NCI-H2171 treated with DMSO at 0.1 percent for 48 hours (cell line): ENCODE results near the gene FBXW11.
A peak's percentile ranks its signal among the peaks of the same experiment; 100 is the strongest.
"Not testable (repeated sequence)": the region's sequence is repeated elsewhere in the genome, so short reads cannot be mapped to it uniquely, and the experiment has no call there.

Experiments used
- DNase-seq: peaks from one replicate; lab custom pipeline; 2025; lab: John Stamatoyannopoulos, UW

FBXW11 gene

DNA sequence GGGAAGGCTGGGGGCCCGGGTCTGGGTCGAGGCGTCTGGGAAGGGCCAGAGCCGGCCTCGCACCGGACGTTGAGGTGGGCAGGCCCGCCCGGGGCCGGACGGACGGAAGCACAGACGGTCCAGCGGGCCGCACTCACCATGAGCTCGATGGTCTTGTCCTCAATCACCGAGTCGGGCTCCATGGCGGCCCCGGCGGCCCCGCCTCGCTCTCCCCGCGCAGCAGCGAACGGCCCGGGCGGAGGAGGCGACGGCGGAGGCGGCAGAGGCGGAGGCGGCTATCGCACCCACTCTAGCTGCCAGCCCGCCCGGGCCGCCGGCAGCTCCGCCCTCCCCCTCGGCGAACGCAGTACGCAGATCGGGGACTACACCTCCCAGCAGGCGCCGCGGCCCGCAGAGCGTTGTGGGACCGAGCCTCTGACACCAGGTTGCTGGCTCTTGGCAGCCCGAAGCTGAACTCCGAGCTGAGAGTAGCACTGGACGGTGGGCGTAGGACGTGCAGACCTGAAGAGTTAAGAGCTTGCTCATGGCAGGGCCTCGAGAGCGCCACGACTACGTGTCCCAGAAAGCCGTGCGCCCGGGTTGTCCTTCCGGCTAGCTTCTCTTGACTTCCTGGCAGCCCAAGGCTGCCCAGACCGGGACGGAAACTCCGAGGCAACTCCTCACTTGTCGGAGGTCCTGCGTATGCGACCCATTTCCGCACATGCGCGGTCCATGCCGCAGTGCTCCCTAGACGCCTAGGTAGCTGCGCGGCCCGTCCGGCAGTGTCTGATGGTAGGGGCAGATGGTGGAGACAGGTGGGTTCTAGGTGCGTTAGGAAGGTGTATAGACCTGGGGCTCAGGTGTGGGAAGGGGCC, at the start of gene FBXW11:
Gene FBXW11, minus strand, starts transcription at position 318 of the 854 bp plus-strand sequence. Its CDS starts 136 bp downstream, at position 182.
- peak; percentile 90 for DNase-seq

- no peak for DNase-seq
Measured at GRCh38 chr5:172055996-172056395, 49.6 kb upstream of the FBXW11 start.

DNA sequence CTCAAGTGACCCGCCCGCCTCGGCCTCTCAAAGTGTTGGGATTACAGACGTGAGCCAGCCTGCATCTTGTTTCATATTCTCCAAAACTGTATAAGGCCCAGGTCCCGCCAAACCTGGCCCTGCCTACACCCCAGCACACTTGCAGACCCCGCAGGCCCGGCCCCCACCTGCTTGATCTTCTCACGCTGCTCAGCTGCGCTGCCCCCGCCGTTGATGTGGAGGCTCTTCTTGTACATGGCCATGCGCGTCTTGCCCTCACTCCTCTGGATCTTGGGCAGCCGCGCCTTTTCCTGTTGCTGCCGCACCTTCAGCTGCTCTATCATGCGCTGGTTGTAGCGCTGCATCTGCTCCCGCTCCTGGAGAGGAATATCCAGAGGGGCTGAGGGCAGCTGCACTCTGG, 49.0 kb upstream of the FBXW11 start:
- DNase-seq: no peak

DNA sequence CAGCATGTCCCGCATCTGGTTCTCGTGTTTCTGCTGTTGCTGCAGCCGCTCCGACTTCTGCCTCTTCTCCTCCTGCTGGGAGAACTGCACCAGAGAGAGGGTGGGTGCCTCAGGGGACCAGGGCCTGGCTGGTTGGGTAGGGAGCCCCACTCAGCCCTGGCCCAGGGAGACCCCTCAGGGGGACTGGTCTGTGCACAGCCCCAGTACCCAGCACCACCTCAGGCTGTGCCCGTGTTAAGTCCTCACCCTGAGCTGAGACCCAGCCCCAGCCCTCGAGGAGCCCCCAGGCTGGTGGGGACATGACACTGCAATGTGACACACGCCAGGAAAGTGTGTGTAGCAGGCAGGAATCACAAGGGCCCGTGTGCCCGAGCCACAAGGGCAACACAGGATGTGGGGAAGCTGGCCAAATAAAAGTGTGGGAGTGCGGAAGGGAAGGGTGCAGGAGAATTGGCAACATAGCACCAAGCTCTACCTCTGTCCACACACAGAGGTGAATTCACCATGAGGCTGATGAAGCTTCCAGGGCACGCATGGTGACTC, 48.2 kb upstream of the FBXW11 start:
- DNase-seq: no peak

DNA sequence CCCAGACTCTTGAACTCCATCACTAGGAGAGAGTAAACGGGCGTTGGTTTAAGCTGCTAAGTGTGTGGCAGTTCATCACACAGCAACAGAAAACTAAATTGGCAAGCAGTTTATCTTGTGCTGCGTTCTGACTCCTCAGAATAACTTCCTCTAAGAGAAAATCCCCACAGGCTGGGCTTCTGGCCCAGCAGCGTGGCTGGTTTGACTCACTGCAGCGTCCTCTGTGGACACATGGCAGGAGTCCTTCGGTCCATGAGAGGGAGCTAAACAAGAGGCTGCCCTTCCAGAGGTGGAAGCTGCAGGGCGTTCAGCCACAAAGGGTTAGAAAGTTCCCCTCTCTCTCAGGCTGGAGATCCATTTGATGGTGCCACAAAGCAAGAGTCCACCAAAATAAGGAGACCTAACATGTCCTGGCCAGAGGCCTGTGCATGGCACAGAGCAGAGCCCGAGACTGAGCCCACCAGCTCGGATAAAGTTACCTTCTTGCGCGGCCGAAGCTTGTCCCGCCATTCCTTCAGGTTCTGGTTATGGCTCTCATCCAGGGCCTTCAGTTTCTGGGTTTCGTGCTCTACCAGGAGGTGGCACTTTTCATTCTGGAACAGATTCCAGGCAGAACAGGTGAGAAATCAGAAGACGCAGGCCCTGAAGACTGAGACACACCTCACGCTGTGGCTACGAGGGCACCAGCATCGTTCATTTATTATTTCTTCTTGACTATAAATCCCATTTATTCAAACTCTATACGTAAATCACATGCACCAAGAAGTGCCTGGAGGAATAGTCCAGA, 46.2 kb upstream of the FBXW11 start:
- DNase-seq: no peak

DNA sequence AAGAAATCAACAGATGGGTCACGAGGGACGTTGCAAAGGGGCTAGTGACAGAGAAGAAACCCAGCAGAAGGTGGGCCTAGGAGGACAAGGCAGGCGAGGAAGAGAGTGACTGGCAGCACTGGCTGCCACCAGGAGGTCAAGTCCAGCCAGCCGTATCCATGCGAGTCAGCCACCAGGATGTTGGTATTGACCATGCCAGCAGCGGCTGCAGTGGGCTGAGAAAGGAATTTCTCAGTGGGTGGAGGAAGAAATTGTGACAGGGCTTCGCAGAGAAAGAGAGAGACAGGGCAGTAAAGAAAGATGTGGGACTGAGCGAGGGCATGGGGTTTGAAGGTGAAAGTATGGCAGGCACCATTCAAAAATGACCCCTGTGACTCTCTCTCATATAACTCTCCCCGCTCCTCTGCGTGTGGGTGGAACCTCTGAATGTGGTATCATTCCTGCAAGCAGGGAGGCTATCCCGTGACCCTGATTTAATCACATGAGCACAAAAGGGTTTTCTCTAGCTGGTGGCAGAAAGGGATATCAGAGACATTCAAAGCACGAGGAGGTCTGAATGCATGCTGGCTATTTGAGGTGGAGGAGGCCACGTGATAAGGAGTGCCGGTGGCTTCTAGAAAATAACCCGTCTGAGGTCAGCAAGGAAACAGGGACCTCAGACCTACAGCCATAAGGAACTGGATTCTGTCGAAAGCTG, 45.4 kb upstream of the FBXW11 start:
- DNase-seq: no peak

- DNase-seq: no peak
Measured at GRCh38 chr5:172050080-172050479, 43.6 kb upstream of the FBXW11 start.

GRCh38 chr5:172049226-172049796, 42.9 kb upstream of the FBXW11 start:
- no peak for DNase-seq

DNA sequence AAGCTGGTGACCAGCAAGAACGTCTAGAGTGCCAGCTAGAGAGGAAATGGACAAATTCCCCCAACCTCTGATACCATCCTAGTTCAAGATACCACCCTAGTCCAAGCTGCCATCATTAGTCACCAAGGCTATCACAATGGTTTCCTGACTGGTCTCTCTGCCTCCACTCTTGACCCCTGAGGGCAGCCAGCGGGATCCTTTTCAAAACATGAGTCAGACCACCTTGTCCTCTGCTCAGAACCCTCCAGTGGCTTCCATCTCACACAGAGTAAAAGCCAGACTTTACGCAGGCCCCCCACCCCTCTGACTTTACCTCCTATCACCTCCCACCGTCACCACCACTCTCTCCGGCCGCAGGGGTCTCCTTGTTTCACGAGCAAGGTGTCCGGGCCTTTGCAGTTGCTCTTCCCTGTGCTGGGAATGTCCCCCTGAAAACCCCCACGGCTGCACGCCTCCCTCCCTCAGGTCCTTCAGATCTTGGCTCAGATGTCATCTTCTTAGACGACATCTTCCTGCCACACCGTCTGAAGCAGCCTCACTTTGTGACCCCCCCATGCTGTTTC, 42.2 kb upstream of the FBXW11 start:
- DNase-seq: no peak

DNA sequence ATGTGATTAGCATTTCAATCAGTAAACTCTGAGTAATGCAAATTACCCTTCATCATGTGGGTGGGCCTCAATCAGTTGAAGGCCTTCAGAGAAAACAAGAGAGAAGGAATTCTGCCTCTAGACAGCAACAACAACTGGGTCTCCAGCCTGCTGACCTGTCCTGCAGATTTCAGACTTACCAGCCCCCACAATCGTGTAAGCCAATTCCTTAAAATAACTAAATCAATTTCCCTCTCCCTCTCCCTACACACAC, 41.7 kb upstream of the FBXW11 start:
- no peak for DNase-seq

DNA sequence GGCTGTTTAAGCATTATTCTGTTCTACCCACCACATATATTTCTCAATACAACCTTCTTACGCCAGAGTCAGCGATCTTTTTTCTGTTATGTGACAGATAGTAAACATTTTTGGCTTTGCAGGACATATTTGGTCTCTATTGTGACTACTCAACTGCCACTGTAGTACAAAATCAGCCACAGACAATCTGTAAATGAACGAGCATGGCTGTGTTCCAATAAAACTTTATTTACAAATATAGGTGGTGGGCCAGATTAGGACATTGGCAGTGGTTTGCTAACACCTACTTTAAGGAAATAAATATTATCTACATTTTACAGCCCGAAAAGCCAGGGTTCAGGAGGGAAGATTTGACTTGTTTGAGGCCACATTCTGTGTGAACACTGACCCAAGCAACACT, 40.2 kb upstream of the FBXW11 start:
- no peak for DNase-seq

- no peak for DNase-seq
Measured at GRCh38 chr5:172045315-172045632, 38.8 kb upstream of the FBXW11 start.

- DNase-seq: peak; percentile 8
Measured at GRCh38 chr5:172044631-172045314, 38.3 kb upstream of the FBXW11 start.

DNA sequence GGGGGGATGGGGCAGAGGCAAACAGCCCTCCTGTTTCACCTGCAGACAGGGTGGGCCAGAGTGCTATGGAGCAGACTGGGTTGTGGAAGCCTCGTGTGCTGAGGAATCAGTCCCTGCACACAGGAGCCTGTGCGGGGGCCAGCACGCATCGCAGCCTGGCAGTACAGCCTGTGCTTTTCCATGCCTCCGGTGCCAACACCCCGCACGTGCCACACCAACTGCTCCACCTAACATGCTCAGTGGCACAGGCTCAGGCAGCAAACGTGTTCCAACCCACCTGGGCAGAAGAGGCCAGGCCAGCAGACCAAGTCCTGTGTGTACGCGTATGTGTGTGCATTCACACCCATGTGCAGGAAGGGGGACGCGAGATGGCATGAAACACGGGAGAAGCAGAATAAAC, 37.4 kb upstream of the FBXW11 start:
- DNase-seq: no peak

- DNase-seq: no peak
Measured at GRCh38 chr5:172042183-172042582, 35.7 kb upstream of the FBXW11 start.

GRCh38 chr5:172038167-172038566, 31.7 kb upstream of the FBXW11 start:
- DNase-seq: no peak

DNA sequence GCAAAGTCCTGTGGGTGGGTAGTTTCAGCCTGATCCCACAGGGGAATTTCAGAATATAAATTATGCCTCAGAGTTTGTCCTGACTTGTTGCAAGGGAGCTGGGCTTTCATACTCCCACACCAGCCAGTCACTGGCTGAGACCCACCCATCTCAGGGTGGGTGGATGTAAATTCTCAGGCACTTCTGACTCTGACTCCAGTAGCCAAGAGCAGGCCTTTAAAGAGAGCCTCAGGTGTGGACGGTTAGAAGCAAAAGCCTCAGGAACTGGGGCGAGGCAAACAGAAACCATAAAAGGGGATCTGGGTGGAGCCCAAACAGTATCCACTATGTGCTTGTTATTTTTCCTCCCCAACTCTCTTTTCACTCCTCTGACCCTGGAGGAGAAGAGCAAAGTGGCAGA, 28.6 kb upstream of the FBXW11 start:
- no peak for DNase-seq

GRCh38 chr5:172031894-172032461, 25.5 kb upstream of the FBXW11 start:
- no peak for DNase-seq

DNA sequence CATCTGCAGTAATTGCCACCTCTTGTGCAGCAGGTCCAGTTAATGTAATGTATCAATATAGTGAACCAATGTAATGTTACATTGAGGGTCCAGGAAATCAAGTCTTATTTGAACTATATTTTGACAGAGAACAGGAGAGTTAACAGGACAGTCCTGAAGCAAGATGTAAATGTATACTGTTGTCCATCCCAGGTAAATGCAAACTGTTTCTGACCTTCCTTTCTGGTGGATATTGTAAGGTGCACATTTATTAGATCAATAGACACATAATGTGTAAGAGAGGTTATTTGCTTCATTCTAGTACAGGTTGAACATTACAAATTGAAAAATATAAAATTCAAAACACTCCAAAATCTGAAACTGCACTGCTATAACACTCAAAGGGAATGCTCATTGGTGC, 23.4 kb upstream of the FBXW11 start:
- DNase-seq: no peak

- no peak for DNase-seq
Measured at GRCh38 chr5:172028167-172028566, 21.7 kb upstream of the FBXW11 start.

DNA sequence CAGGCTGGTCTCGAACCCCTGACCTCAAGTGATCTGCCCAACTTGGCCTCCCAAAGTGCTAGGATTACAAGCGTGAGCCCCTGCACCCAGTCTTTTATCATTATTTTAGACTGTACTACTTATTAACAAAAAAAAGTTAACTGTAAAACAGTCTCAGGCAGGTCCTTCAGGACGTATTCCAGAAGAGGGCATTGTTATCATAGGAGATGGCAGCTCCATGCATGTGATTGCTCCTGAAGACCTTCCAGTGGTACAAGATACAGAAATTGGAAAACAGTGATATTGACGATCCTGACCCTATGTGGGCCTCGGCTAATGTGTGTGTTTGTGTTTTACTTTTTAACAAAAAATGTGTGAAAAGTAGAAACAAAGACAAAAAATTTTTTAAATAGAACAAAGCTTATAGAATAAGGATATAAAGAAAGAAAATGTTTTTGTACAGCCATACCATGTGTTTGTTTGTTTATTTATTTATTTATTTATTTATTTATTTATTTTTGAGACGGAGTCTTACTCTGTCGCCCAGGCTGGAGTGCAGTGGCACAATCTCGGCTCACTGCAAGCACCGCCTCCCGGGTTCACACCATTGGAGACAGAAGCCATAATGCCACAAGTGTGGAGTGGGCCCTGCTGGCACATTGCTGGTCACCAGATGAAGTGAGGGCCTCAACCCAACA, 13.8 kb upstream of the FBXW11 start:
- not testable (repeated sequence) for DNase-seq
